HG03520 (cell line): Measurements from ENCODE around the gene CTDP1.
"Not testable (repeated sequence)": the region's sequence is repeated elsewhere in the genome, so short reads cannot be mapped to it uniquely, and the experiment has no call there.

ENCODE experiments used
- ATAC-seq: cut with Tn5 transposase; IDR thresholded peaks from one replicate; pipeline ENCODE4 v1.9.1; 2021; ENCODE audit warnings: mild to moderate bottlenecking, moderate library complexity; ENCODE audit not compliant: unreplicated experiment

Gene CTDP1

GRCh38 chr18:79738041-79738461, 58.4 kb downstream of the CTDP1 start:
- no peak for ATAC-seq

GRCh38 chr18:79738581-79739439, 59.2 kb downstream of the CTDP1 start:
- ATAC-seq = no peak

GRCh38 chr18:79739440-79739778, 59.8 kb downstream of the CTDP1 start:
- no peak for ATAC-seq

- ATAC-seq = not testable (repeated sequence)
These were observed 60.4 kb downstream of the CTDP1 start for GRCh38 chr18:79740047-79740446.

GRCh38 chr18:79740521-79741361, 61.1 kb downstream of the CTDP1 start:
- no peak for ATAC-seq

- no peak for ATAC-seq
These were observed 61.7 kb downstream of the CTDP1 start for GRCh38 chr18:79741362-79741700.

- ATAC-seq = no peak
These were observed 62.5 kb downstream of the CTDP1 start for GRCh38 chr18:79742076-79742475.

GRCh38 chr18:79744625-79745024, 65.0 kb downstream of the CTDP1 start:
- no peak for ATAC-seq

- no peak for ATAC-seq
These were observed 67.1 kb downstream of the CTDP1 start for GRCh38 chr18:79746730-79747129.

- ATAC-seq = no peak
These were observed 67.7 kb downstream of the CTDP1 start for GRCh38 chr18:79747156-79747845.

- no peak for ATAC-seq
These were observed 68.9 kb downstream of the CTDP1 start for GRCh38 chr18:79748321-79749180.

GRCh38 chr18:79749251-79750191, 69.9 kb downstream of the CTDP1 start:
- no peak for ATAC-seq

- ATAC-seq = no peak
These were observed 71.5 kb downstream of the CTDP1 start for GRCh38 chr18:79750980-79751571.

- not testable (repeated sequence) for ATAC-seq
These were observed 72.4 kb downstream of the CTDP1 start for GRCh38 chr18:79751918-79752578.

GRCh38 chr18:79752946-79753345, 73.3 kb downstream of the CTDP1 start:
- not testable (repeated sequence) for ATAC-seq

GRCh38 chr18:79753391-79753851, 73.8 kb downstream of the CTDP1 start:
- no peak for ATAC-seq

- no peak for ATAC-seq
These were observed 74.6 kb downstream of the CTDP1 start for GRCh38 chr18:79754022-79754761.
